ENCODE measurements around the gene ALDH1A1. TPM values are rescaled to one million over a fixed set of nuclear protein-coding genes. Genes with fewer than 3 reads are reported as not detected.

Gene ALDH1A1
- total and polyA plus RNA-seq, 2 donors (not counting 3 experiments of a cell fraction or from before 2014, with no cell fraction given), result 91.1 to 287 TPM

DNA sequence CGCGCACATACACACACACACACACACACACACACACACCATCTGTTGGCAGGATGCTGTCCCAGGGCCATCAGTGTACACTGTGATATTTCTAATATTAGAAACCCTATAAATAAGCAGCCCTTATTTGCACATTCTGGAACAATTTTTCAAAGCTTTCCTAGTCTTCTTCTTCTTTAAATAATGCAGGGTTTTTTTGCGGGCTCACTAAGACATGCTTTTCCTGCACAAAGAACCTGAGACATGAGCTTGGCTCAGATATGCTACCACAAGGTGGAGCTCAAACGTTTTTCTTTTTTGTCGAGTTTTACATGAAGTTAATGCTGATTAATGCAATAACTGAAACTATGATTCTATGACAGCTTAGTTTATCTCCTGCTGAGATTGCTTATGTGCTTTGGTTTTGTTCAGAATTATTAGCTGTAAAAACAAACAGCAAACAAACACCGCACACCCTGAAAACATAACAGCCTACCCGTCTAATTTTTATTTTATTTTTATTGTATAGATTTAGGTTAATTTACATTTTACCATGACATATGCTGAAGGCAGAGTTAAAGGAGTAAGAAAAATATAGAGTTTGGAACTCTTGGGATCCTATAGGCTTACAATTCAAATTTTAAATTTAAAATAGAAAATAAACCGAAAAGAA lies 95.8 kb downstream of the ALDH1A1 start:
- H3K4me3 ChIP-seq (replicated peaks in 1 of 3; ENCODE audit: insufficient read depth in 1 of 3, low read depth in 1 of 3, low read length in 3 of 3), result no peak overlapping the region
- FAIRE-seq, result peak; percentile 73
- H2AFZ ChIP-seq (ENCODE audit: low read depth, low read length), result peak overlapping the region; percentile 90
- BruUV-seq (replicated peaks), result no TSS peak
- H3K27ac ChIP-seq (ENCODE audit: insufficient read depth, low read depth, low read length), result peak overlapping the region; percentile 35
- no peaks in the 10 kb centered on the region for H3K79me2 ChIP-seq (ENCODE audit: control insufficient read depth, insufficient read depth, low read length)
- DNase-seq (ENCODE audit: low read depth, low spot score), result peak; percentile 74
- intact Hi-C loops (cut with micrococcal nuclease) (loop anchor here (1.0 kb wide), 3 partner anchors 166 to 327 kb away; no protein-coding TSS in a partner anchor), dilution Hi-C loops (cut with MboI; ENCODE audit: extremely low pct_ligation_motif_present, low sequenced_read_pairs) (loop anchor here (25.0 kb wide), 1 partner anchor 230 kb away; no protein-coding TSS in a partner anchor)
- CTCF ChIA-PET, result interaction anchor here (0.6 to 5.9 kb wide), 64 partner anchors 9 to 832 kb away, joined by 3 to 135 read pairs (median 4); no protein-coding TSS in a partner anchor
- H3K9me3 ChIP-seq (replicated peaks; ENCODE audit: control insufficient read depth, insufficient read depth, low read length), result no peaks in the 10 kb centered on the region
- no peak overlapping the region for H3K9ac ChIP-seq (replicated peaks; ENCODE audit: extremely low read depth, insufficient read depth, low read length)
- no peaks in the 10 kb centered on the region for H3K36me3 ChIP-seq (ENCODE audit: control insufficient read depth in 2 of 2, extremely low read depth in 1 of 2, insufficient read depth in 2 of 2, low read length in 2 of 2)
- H3K27me3 ChIP-seq (ENCODE audit: control insufficient read depth in 2 of 2, insufficient read depth in 2 of 2, low read length in 2 of 2), result no peaks in the 10 kb centered on the region
- H3K4me2 ChIP-seq (ENCODE audit: insufficient read depth, low read length), result no peak overlapping the region
- POLR2A ChIA-PET, result interaction anchor here (0.7 kb wide), 1 partner anchor 1210 kb away, joined by 5 read pairs; no protein-coding TSS in a partner anchor
- H3K9me1 ChIP-seq (replicated peaks; ENCODE audit: control insufficient read depth, extremely low read depth, insufficient read depth, low read length), result no peaks in the 10 kb centered on the region
- no peaks in the 10 kb centered on the region for H4K20me1 ChIP-seq (replicated peaks; ENCODE audit: control insufficient read depth, extremely low read depth, insufficient read depth, low read length)
- H3K4me1 ChIP-seq (ENCODE audit: control insufficient read depth, extremely low read depth, insufficient read depth, low read length), result peaks cover 16% of the 10 kb centered on the region
- TF ChIP-seq, protein P1, sequence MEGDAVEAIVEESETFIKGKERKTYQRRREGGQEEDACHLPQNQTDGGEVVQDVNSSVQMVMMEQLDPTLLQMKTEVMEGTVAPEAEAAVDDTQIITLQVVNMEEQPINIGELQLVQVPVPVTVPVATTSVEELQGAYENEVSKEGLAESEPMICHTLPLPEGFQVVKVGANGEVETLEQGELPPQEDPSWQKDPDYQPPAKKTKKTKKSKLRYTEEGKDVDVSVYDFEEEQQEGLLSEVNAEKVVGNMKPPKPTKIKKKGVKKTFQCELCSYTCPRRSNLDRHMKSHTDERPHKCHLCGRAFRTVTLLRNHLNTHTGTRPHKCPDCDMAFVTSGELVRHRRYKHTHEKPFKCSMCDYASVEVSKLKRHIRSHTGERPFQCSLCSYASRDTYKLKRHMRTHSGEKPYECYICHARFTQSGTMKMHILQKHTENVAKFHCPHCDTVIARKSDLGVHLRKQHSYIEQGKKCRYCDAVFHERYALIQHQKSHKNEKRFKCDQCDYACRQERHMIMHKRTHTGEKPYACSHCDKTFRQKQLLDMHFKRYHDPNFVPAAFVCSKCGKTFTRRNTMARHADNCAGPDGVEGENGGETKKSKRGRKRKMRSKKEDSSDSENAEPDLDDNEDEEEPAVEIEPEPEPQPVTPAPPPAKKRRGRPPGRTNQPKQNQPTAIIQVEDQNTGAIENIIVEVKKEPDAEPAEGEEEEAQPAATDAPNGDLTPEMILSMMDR (IDR thresholded peaks at IDR 0.05; ENCODE audit: extremely low read depth in 1 of 2, insufficient read depth in 1 of 2, low read depth in 1 of 2, low read length in 2 of 2), result peak; percentile 60 to 63
- TF ChIP-seq GATA2 (IDR thresholded peaks at IDR 0.05; ENCODE audit: insufficient read depth, insufficient read length, low read depth, low read length), result no peak

DNA sequence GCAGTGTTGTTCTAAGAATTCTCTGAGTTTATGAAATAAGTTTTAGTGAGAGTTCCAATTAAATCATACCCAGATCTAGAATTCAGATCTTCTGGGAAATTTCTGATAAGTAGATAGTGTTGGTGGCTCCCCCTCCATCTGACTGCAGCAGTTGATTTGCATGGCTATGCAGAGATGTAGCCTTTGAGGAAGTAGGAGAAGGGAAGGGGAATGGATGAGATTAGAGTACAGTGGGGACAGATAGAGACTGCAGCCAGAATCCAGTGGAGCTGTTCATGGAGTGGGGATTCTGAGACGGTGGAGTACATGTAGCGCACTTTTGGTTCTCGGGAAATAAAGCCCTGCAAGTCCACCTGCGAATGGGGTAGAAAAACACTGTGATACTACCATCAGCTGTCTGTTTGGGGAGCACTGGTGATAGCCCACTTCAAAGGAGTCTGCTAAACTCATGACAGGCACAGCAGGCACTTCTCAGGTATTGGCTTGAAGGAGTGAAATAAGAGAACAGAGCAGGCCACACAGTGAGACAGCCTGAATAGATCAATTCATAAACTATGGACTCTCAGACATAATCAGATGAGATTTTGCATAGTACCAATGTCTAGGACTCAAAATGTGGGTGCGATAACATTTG lies 96.8 kb downstream of the ALDH1A1 start:
- POLR2A ChIA-PET, result no interaction called here

More for the DNA sequence above, 96.8 kb downstream of the ALDH1A1 start:
- dilution Hi-C loops (cut with MboI; ENCODE audit: extremely low pct_ligation_motif_present, low sequenced_read_pairs) (loop anchor here (25.0 kb wide), 1 partner anchor 231 kb away; no protein-coding TSS in a partner anchor), intact Hi-C loops (cut with micrococcal nuclease) (no loop called here)
- FAIRE-seq (no peak), DNase-seq (ENCODE audit: low read depth, low spot score) (no peak)
- Histone ChIP-seq H3K79me2 (ENCODE audit: control insufficient read depth, insufficient read depth, low read length) (no peaks in the 10 kb centered on the region), H3K4me3 (replicated peaks in 1 of 3; ENCODE audit: insufficient read depth in 1 of 3, low read depth in 1 of 3, low read length in 3 of 3) (no peak overlapping the region), H3K27ac (ENCODE audit: insufficient read depth, low read depth, low read length) (no peak overlapping the region), H4K20me1 (replicated peaks; ENCODE audit: control insufficient read depth, extremely low read depth, insufficient read depth, low read length) (no peaks in the 10 kb centered on the region), H3K4me2 (ENCODE audit: insufficient read depth, low read length) (no peak overlapping the region), H2AFZ (ENCODE audit: low read depth, low read length) (peak overlapping the region; percentile 29), H3K4me1 (ENCODE audit: control insufficient read depth, extremely low read depth, insufficient read depth, low read length) (peaks cover 16% of the 10 kb centered on the region), H3K9ac (replicated peaks; ENCODE audit: extremely low read depth, insufficient read depth, low read length) (no peak overlapping the region), H3K36me3 (ENCODE audit: control insufficient read depth in 2 of 2, extremely low read depth in 1 of 2, insufficient read depth in 2 of 2, low read length in 2 of 2) (no peaks in the 10 kb centered on the region), H3K9me1 (replicated peaks; ENCODE audit: control insufficient read depth, extremely low read depth, insufficient read depth, low read length) (no peaks in the 10 kb centered on the region), H3K27me3 (ENCODE audit: control insufficient read depth in 2 of 2, insufficient read depth in 2 of 2, low read length in 2 of 2) (no peaks in the 10 kb centered on the region), H3K9me3 (replicated peaks; ENCODE audit: control insufficient read depth, insufficient read depth, low read length) (no peaks in the 10 kb centered on the region)
- TF ChIP-seq GATA2 (IDR thresholded peaks at IDR 0.05; ENCODE audit: insufficient read depth, insufficient read length, low read depth, low read length), result no peak
- TF ChIP-seq, protein P2, sequence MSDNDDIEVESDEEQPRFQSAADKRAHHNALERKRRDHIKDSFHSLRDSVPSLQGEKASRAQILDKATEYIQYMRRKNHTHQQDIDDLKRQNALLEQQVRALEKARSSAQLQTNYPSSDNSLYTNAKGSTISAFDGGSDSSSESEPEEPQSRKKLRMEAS (IDR thresholded peaks at IDR 0.05; ENCODE audit: insufficient read depth, insufficient read length), result no peak
- TF ChIP-seq JUN (IDR thresholded peaks at IDR 0.05; ENCODE audit: borderline replicate concordance, insufficient read depth, insufficient read length, low read depth), result no peak
- TF ChIP-seq FOS (IDR thresholded peaks at IDR 0.05; ENCODE audit: borderline replicate concordance, insufficient read depth, low read length), result no peak
- TF ChIP-seq EZH2 (IDR thresholded peaks at IDR 0.05; ENCODE audit: borderline replicate concordance, low read depth, low read length, severe bottlenecking), result no peak
- TF ChIP-seq POLR2AphosphoS5 (IDR thresholded peaks at IDR 0.05; ENCODE audit: insufficient read depth, low read depth, low read length), result no peak
- TF ChIP-seq, protein P1 (IDR thresholded peaks at IDR 0.05; ENCODE audit: extremely low read depth in 1 of 2, insufficient read depth in 1 of 2, low read depth in 1 of 2, low read length in 2 of 2), result no peak
- TF ChIP-seq MYC (IDR thresholded peaks at IDR 0.05; ENCODE audit: low read depth, low read length), result no peak
- no peak for TF ChIP-seq POLR2A (IDR thresholded peaks at IDR 0.05; ENCODE audit: low read depth, low read length)
- CTCF ChIA-PET, result interaction anchor here (0.6 to 5.9 kb wide), 26 partner anchors 11 to 817 kb away, joined by 3 to 135 read pairs (median 7); no protein-coding TSS in a partner anchor
- BruUV-seq (replicated peaks), result no TSS peak
